Mammary epithelial cell (primary cell): ENCODE measurements around the gene BRMS1.
"Not testable (repeated sequence)": the region's sequence is repeated elsewhere in the genome, so short reads cannot be mapped to it uniquely, and the experiment has no call there.

Experiments used
- CTCF ChIP-seq, 2 donors: IDR thresholded peaks in 1 of 2; conservative IDR thresholded peaks in 1 of 2; 2 replicates each; pipeline ENCODE4 v1.5.1; 2011 to 2012; ENCODE audit warnings: inconsistent platforms in 2 of 2, low read length in 2 of 2, mild to moderate bottlenecking in 2 of 2, control low read depth in 1 of 2, low read depth in 1 of 2; ENCODE audit not compliant: insufficient read depth in 1 of 2; ENCODE audit errors: extremely low read depth in 1 of 2
- EZH2 ChIP-seq: IDR thresholded peaks from 2 replicates; pipeline ENCODE4 v1.6.1; 2012; ENCODE audit warnings: low read length, inconsistent platforms, borderline replicate concordance

DNA sequence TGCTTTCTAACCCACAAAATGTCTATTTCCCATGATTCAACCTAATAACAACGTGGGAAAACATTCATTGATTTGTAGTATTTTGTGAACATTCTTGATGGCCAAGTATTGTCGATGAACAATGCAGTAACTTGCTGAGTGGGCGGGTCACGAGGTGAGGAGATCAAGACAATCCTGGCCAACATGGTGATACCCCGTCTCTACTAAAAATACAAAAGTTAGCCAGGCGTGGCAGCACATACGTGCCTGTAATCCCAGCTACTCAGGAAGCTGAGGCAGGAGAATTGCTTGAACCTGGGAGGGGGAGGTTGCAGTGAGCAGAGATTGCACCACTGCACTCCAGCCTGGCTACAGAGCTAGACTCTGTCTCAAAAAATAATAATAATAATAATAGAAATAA, 35.4 kb upstream of the BRMS1 start:
- TF ChIP-seq CTCF (conservative IDR thresholded peaks at IDR 0.05 in 1 of 2, IDR thresholded peaks at IDR 0.05 in 1 of 2; ENCODE audit: extremely low read depth in 1 of 2, insufficient read depth in 1 of 2, low read depth in 1 of 2, low read length in 2 of 2); EZH2: not testable (repeated sequence)
